Keratinocyte (primary cell): ENCODE measurements around the gene CCDC87. TPM values are rescaled to one million over a fixed set of nuclear protein-coding genes. Genes with fewer than 3 reads are reported as not detected.

ENCODE experiments used
- DNase-seq: peaks from one replicate; pipeline ENCODE4 v3.0.0-alpha.2; 2011; ENCODE audit warnings: low read depth, missing footprints, low spot score
- FAIRE-seq: peaks from 2 replicates; lab custom pipeline; 2011; peaks lifted over from hg19 to GRCh38; lab: Jason Lieb, UNC
- H2AFZ ChIP-seq: 2 replicates; pipeline ENCODE4 v1.6.0; 2012; ENCODE audit warnings: low read length, control low read depth, inconsistent platforms; ENCODE audit not compliant: control insufficient read depth
- H3K27ac ChIP-seq: 2 replicates; pipeline ENCODE4 v1.5.1; 2011; ENCODE audit warnings: low read length; ENCODE audit not compliant: control insufficient read depth, insufficient read depth
- H3K27me3 ChIP-seq: 3 replicates; pipeline ENCODE4 v1.6.0; 2011; ENCODE audit warnings: low read length; ENCODE audit not compliant: control insufficient read depth, insufficient read depth; ENCODE audit errors: extremely low read depth
- H3K36me3 ChIP-seq, 2 experiments: 2 replicates in 1 of 2; 3 replicates in 1 of 2; pipeline ENCODE4 v1.5.1; 2011; ENCODE audit warnings: low read length in 2 of 2, mild to moderate bottlenecking in 1 of 2; ENCODE audit not compliant: control insufficient read depth in 2 of 2, insufficient read depth in 2 of 2; ENCODE audit errors: extremely low read depth in 1 of 2
- H3K4me1 ChIP-seq: 3 replicates; pipeline ENCODE4 v1.5.1; 2011; ENCODE audit warnings: low read length; ENCODE audit not compliant: control insufficient read depth, insufficient read depth; ENCODE audit errors: extremely low read depth
- H3K4me2 ChIP-seq: 3 replicates; pipeline ENCODE4 v1.6.0; 2011; ENCODE audit warnings: low read depth, low read length; ENCODE audit not compliant: control insufficient read depth, insufficient read depth; ENCODE audit errors: extremely low read depth
- H3K4me3 ChIP-seq, 3 experiments: fragments of 200-600 bp in 1 of 3; sonication (generic) in 1 of 3; 2 replicates in 2 of 3; 3 replicates in 1 of 3; pipeline ENCODE4 v1.5.1; 2011 to 2016; ENCODE audit warnings: low read length in 3 of 3, mild to moderate bottlenecking in 3 of 3, control low read depth in 2 of 3, inconsistent platforms in 1 of 3, low read depth in 1 of 3, mixed read lengths in 1 of 3, mixed run types in 1 of 3, moderate library complexity in 1 of 3; ENCODE audit not compliant: control insufficient read depth in 2 of 3, insufficient read depth in 2 of 3; ENCODE audit errors: extremely low read depth in 1 of 3
- H3K79me2 ChIP-seq: 2 replicates; pipeline ENCODE4 v1.6.0; 2012; ENCODE audit warnings: low read length; ENCODE audit not compliant: control insufficient read depth, insufficient read depth
- H3K9ac ChIP-seq: 3 replicates; pipeline ENCODE4 v1.6.0; 2011; ENCODE audit warnings: low read length; ENCODE audit not compliant: control insufficient read depth, insufficient read depth; ENCODE audit errors: extremely low read depth
- H3K9me1 ChIP-seq: 3 replicates; pipeline ENCODE4 v1.6.0; 2011; ENCODE audit warnings: low read length; ENCODE audit not compliant: control insufficient read depth, insufficient read depth; ENCODE audit errors: extremely low read depth
- H3K9me3 ChIP-seq: 2 replicates; pipeline ENCODE4 v1.5.1; 2012; ENCODE audit warnings: low read depth, low read length; ENCODE audit not compliant: control insufficient read depth
- H4K20me1 ChIP-seq: 3 replicates; pipeline ENCODE4 v1.6.0; 2011; ENCODE audit warnings: low read length; ENCODE audit not compliant: control insufficient read depth, insufficient read depth; ENCODE audit errors: extremely low read depth
- EZH2 ChIP-seq: IDR thresholded peaks from one replicate; pipeline ENCODE4 v1.6.1; 2012; ENCODE audit warnings: inconsistent platforms, mild to moderate bottlenecking, low read length, moderate library complexity
- dilution Hi-C: fragments of 300-500 bp; cut with MboI; formaldehyde crosslinking; loops from one replicate; pipeline ENCODE4 v1.7.0; 2020; ENCODE audit warnings: low sequenced_read_pairs; ENCODE audit not compliant: extremely low pct_ligation_motif_present
- polyA plus RNA-seq, 5 experiments: library from polyadenylated mRNA; depleted of rRNA in 3 of 5; stranded (reverse) in 3 of 5; stranded (forward) in 1 of 5; unstranded in 1 of 5; fragments of >200 nt; gene quantifications; 1 replicate in 1 of 5; 2 replicates in 3 of 5; 3 replicates in 1 of 5; pipeline versions ENCODE4 v1.2.1 to v1.2.3, GENCODE V29; 2011 to 2012; ENCODE audit warnings: missing spikeins in 2 of 5, low read depth in 1 of 5, low replicate concordance in 1 of 5
- TF ChIP-seq, protein P1 (sequence below), 3 experiments: IDR thresholded peaks in 1 of 3; conservative IDR thresholded peaks in 1 of 3; optimal IDR thresholded peaks in 1 of 3; 2 replicates in 2 of 3; 3 replicates in 1 of 3; pipeline versions ENCODE3 to v1.5.1; 2011; ENCODE audit warnings: low read length in 3 of 3, mild to moderate bottlenecking in 3 of 3, moderate library complexity in 2 of 3, control low read depth in 1 of 3, inconsistent platforms in 1 of 3; ENCODE audit not compliant: insufficient read depth in 2 of 3; ENCODE audit errors: extremely low read depth in 1 of 3

The CCDC87 gene
- polyA plus RNA-seq, 1 donor (not counting 4 experiments of a cell fraction or from before 2014, with no cell fraction given) = 0.07 TPM

DNA sequence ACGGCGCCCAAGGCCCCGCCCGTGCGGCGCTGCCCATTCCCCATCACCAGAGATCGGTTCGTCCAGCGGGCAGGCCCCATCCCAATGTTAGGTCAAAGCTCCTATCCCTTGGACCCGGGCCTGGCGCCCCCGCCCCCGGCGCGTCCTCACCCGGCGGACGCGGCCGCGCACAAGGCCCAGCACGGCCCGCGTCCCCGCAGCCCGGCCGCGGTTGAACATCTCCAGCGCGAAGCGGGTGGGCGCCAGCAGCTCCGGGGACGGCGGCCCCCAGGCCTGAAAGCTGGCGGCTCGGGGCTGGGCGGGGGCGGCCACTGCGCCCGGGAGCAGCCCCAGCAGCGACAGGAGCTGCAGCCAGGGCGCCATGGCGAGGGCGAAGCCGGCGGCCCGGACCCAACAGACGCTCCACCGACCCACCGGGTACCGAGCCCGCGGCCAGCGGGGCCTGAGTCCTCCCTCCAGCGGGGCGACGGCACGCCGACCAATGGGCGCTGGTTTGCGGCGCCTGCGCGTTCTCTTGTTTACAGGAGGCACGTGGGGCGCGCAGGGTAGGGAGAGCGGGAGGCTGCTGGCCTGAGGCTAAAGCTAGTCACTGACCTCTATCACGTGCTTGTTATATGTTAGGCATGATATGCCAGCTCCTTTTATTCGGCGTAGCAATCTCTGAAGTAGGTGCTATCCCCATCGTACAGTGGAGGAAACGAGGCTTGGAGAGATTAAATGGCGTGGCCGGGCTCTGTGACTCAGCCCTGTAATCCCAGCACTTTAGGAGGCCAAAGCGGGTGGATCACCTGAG is 24.5 kb downstream of the CCDC87 start, which contains the start of gene CTSF:
CTSF (minus strand) TSS at position 483 of the 793 bp plus-strand sequence; CDS start at position 363, 120 bp downstream.
- FAIRE-seq (no peak), DNase-seq (peak; percentile 56)
- H4K20me1 ChIP-seq = no peaks in the 10 kb centered on the region
- no peaks in the 10 kb centered on the region for H3K79me2 ChIP-seq
- TF ChIP-seq, protein P1, sequence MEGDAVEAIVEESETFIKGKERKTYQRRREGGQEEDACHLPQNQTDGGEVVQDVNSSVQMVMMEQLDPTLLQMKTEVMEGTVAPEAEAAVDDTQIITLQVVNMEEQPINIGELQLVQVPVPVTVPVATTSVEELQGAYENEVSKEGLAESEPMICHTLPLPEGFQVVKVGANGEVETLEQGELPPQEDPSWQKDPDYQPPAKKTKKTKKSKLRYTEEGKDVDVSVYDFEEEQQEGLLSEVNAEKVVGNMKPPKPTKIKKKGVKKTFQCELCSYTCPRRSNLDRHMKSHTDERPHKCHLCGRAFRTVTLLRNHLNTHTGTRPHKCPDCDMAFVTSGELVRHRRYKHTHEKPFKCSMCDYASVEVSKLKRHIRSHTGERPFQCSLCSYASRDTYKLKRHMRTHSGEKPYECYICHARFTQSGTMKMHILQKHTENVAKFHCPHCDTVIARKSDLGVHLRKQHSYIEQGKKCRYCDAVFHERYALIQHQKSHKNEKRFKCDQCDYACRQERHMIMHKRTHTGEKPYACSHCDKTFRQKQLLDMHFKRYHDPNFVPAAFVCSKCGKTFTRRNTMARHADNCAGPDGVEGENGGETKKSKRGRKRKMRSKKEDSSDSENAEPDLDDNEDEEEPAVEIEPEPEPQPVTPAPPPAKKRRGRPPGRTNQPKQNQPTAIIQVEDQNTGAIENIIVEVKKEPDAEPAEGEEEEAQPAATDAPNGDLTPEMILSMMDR (optimal IDR thresholded peaks at IDR 0.05 in 1 of 3, IDR thresholded peaks at IDR 0.05 in 1 of 3, conservative IDR thresholded peaks at IDR 0.05 in 1 of 3; ENCODE audit: extremely low read depth in 1 of 3, insufficient read depth in 2 of 3, low read length in 3 of 3) = no peak
- TF ChIP-seq EZH2 = no peak
- H3K9me1 ChIP-seq = no peaks in the 10 kb centered on the region
- peaks cover 5% of the 10 kb centered on the region for H3K4me1 ChIP-seq
- H3K9ac ChIP-seq = peak within 1 kb of the TSS; percentile 22
- no peaks in the 10 kb centered on the region for H3K36me3 ChIP-seq
- peak within 1 kb of the TSS; percentile 83 for H2AFZ ChIP-seq
- H3K9me3 ChIP-seq = no peaks in the 10 kb centered on the region
- peaks cover 8% of the 10 kb centered on the region for H3K27me3 ChIP-seq
- dilution Hi-C loops = no loop called here
- peak within 1 kb of the TSS; percentile 14 for H3K27ac ChIP-seq
- peak within 1 kb of the TSS; percentile 39 to 71 (median 65) for H3K4me3 ChIP-seq
- peak within 1 kb of the TSS; percentile 91 for H3K4me2 ChIP-seq

DNA sequence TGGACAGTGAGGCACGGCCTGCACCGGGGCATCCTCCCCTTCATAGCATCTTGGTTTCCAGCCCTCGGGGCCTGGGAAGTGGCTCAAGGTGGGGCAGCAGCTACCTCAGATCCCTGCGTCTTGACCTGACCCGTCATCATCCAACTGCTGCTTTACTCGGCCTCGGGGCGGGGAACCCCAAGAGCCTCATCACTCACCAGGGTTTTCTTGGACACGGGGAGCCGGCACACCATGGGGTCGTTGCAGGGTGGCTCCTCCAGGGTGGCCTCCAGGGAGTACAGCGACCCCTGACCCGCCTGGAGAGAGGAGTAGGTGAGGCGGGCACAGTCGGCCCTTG is 25.1 kb downstream of the CCDC87 start:
- DNase-seq (no peak), FAIRE-seq (no peak)
- no peaks in the 10 kb centered on the region for H4K20me1 ChIP-seq
- no peak overlapping the region for H3K27ac ChIP-seq
- no peak overlapping the region for H3K9ac ChIP-seq
- H3K27me3 ChIP-seq = peaks cover 8% of the 10 kb centered on the region
- peak overlapping the region; percentile 4 to 71 (median 65) for H3K4me3 ChIP-seq
- dilution Hi-C loops = no loop called here
- H2AFZ ChIP-seq = no peak overlapping the region
- peak; percentile 29 for TF ChIP-seq EZH2
- TF ChIP-seq, protein P1 (optimal IDR thresholded peaks at IDR 0.05 in 1 of 3, IDR thresholded peaks at IDR 0.05 in 1 of 3, conservative IDR thresholded peaks at IDR 0.05 in 1 of 3; ENCODE audit: extremely low read depth in 1 of 3, insufficient read depth in 2 of 3, low read length in 3 of 3) = no peak
- no peaks in the 10 kb centered on the region for H3K36me3 ChIP-seq
- no peaks in the 10 kb centered on the region for H3K9me1 ChIP-seq
- H3K4me2 ChIP-seq = peak overlapping the region; percentile 91
- H3K4me1 ChIP-seq = peaks cover 5% of the 10 kb centered on the region
- no peaks in the 10 kb centered on the region for H3K9me3 ChIP-seq
- H3K79me2 ChIP-seq = no peaks in the 10 kb centered on the region
